ENCODE measurements around the gene LRRC63. TPM values are rescaled to one million over a fixed set of nuclear protein-coding genes. Genes with fewer than 3 reads are reported as not detected.

Gene LRRC63
- total RNA-seq, 4 donors from 2014 or later, result 1.0 TPM; not detected in 3

DNA sequence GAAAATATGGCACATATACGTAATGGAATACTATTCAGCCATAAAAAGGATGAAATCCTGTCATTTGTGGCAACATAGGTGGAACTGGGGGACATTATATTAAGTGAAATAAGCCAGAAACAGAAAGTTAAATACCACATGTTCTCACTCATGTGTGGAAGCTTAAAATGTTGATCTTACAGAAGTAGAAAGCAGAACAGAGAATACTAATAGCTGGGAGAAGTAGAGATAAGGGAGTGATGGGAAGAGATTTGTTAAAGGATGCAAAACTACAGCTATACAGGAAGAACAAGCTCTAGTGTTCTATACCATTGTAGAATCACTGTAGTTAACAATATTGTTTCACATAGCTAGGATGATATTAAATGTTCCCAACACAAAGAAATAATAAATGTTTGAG is 107.3 kb downstream of the LRRC63 start:
- TF ChIP-seq, protein P1, sequence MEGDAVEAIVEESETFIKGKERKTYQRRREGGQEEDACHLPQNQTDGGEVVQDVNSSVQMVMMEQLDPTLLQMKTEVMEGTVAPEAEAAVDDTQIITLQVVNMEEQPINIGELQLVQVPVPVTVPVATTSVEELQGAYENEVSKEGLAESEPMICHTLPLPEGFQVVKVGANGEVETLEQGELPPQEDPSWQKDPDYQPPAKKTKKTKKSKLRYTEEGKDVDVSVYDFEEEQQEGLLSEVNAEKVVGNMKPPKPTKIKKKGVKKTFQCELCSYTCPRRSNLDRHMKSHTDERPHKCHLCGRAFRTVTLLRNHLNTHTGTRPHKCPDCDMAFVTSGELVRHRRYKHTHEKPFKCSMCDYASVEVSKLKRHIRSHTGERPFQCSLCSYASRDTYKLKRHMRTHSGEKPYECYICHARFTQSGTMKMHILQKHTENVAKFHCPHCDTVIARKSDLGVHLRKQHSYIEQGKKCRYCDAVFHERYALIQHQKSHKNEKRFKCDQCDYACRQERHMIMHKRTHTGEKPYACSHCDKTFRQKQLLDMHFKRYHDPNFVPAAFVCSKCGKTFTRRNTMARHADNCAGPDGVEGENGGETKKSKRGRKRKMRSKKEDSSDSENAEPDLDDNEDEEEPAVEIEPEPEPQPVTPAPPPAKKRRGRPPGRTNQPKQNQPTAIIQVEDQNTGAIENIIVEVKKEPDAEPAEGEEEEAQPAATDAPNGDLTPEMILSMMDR (IDR thresholded peaks at IDR 0.05), result no peak
- ATAC-seq (ENCODE audit: low FRiP score), result no peak

DNA sequence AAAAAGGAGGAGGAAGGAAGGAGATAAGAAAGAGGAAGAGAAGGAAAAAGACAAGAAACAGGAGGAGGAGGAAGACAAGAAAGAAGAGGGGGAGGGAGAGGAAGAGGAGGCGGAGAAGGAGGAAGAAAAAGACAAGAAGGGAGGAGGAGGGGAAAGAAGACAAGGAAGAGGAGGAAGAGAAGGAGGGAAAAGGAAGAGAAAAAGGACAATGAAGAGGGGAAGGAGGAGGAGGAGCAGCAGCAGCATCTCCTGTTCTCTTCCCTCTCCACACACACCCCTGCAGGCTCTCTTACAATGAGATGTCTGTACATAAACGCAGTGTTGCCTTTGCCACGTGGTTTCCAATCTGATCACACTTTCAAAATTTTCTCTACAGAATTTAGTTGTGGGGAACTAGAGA is 108.7 kb downstream of the LRRC63 start:
- ATAC-seq (ENCODE audit: low FRiP score) (no peak), DNase-seq (ENCODE audit: low spot score) (no peak)
- TF ChIP-seq, protein P1 (IDR thresholded peaks at IDR 0.05), result no peak

More for the DNA sequence above, 107.3 kb downstream of the LRRC63 start:
- no peak for DNase-seq (ENCODE audit: low spot score)

DNA sequence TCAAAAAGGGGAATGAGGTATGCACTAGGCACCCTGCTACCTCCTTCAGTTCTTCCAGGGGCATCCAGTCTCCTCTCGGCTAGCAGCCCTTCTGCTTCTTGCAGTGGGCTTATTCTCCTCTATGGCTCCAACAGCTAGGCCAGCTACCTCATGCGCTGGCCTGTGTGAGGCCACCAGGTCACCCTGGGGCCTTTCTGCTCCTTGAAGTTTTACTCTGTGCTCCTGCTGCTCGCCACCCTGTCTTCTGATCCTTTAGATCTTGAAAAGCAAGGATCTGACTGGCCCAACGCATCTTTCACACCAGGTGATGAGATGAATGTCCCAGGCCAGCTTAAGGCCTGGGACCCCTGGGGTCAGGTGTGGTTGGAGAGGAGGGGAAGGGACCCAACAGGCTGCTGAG is 109.1 kb downstream of the LRRC63 start:
- no peak for DNase-seq (ENCODE audit: low spot score)
- TF ChIP-seq, protein P1 (IDR thresholded peaks at IDR 0.05), result no peak
- ATAC-seq (ENCODE audit: low FRiP score), result no peak

DNA sequence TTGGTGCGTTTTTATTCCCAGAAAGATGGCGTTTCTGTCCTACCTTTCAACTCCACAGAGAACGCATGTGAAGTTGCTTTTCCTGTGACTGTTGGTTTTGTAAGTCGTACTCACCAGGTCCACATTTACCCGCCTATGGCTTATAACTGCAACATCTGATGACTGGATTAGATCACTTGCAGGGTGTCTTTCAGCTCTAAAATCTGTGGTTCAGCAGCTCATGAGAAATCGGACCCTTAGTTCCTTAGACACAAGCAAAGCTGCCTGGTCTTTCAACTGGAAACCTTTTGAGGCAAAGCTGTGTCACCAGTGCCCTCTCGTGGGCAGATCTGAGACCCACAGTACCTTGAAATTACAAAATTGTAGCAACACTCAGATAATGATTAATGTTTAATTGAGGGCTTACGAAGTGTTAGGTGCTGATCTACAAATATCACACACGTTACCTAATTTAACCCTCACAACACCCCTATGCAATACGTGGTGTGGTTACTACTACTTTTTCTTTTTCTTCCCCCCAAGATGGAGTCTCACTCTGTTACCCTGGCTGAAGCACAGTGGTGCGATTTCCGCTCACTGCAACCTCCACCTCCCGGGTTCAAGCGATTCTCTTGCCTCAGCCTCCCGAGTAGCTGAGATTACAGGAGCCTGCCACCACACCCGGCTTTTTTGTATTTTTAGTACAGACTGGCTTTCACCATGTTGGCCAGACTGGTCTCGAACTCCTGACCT is 109.9 kb downstream of the LRRC63 start:
- no peak for DNase-seq (ENCODE audit: low spot score)
- TF ChIP-seq, protein P1 (IDR thresholded peaks at IDR 0.05), result peak in 1 of 3 donors; percentile 10
- ATAC-seq (ENCODE audit: low FRiP score), result peak; percentile 44

DNA sequence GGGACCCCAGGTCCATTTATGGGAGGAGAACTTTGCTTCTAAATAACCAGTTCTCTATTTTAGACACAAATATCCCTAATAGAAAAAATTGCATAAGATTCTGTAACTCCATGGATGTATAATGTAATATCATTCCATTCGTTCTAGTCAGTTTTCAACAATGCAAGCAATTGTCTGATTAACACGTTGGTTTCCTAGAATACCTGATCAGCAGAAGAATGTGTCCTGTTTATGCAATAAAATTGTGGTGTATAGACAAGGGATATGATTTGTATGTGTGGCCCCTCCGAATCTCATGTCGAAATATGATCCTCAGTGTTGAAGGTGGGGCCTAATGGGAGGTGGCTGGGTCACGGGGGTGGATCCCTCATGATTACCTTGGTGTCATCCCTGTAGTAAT is 113.2 kb downstream of the LRRC63 start:
- DNase-seq (ENCODE audit: low spot score) (no peak), ATAC-seq (ENCODE audit: low FRiP score) (no peak)
- TF ChIP-seq, protein P1 (IDR thresholded peaks at IDR 0.05), result no peak

Small RNAs within 50 kb of the gene (small RNA-seq; reads per million reads assigned to genes)
- gene RN7SKP5 (not detected), gene RN7SL288P (not detected)

Other genes starting within 250 kb of the LRRC63 start
- 10 to 100 TPM; 22.7 to 49.0 (median 24.9) TPM for gene ZC3H13, start 159.2 kb upstream of the LRRC63 start, total RNA-seq
- gene CPB2, start 106.9 kb upstream of the LRRC63 start, total RNA-seq, result not detected
- 100 to 1,000 TPM in 3 of 4 donors, 10 to 100 TPM in 1; 61.0 to 325 (median 142) TPM for gene LCP1, start 29.8 kb upstream of the LRRC63 start, total RNA-seq
- 10 to 100 TPM in 1 of 4 donors, 1 to 10 TPM in 3; 4.0 to 21.9 (median 6.8) TPM for gene RUBCNL, start 175.3 kb downstream of the LRRC63 start, total RNA-seq